ENCODE results near the gene CHM. TPM values are rescaled to one million over a fixed set of nuclear protein-coding genes. Genes with fewer than 3 reads are reported as not detected.

The CHM gene
- total and polyA plus RNA-seq, 2 of the 8 experiments (the other 6 are each of a cell fraction or from before 2014, with no cell fraction given), result 8.6 to 15.5 TPM

DNA sequence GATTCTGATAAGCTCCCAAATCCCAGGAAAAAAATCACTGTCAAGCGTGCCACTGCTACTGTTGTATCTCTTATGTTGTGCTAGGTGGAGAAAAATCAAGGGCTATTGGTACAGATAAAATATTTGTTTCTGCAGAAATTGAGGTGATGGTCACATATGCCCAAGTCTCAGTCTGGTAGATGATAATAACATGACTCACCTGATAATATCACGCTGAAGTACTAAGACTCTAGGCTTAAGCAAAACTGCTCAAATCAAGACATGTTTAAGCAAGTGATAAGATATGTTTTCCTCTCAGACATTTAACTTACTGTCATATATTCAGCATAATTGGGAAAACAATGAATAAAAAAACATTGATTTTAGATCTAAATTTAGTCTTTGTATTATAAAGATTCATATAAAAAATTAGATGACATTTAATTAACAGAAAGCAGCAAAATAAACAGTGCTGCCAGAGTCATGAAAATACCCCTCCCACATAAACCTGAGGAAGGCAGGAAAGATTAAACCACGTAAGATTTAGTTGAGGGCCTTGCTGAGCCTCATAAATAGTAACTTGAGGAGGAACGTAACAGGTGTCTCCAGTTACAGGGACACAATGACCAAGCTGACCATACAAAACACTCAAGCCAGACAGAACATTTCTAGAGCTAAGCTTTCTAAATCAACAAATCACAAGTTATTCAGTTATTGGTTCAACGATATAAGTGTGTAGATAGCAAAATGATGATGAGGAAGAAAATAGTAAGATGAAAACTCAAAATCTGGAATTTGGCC, 143.5 kb downstream of the CHM start:
- H3K18ac ChIP-seq (ENCODE audit: extremely low read depth, low read length), result no peak overlapping the region
- POLR2A ChIA-PET (ENCODE audit: partially characterized antibody), result no interaction called here
- H3K9ac ChIP-seq (replicated peaks in 1 of 4; ENCODE audit: extremely low read depth in 1 of 4, low read depth in 3 of 4, low read length in 3 of 4), result no peak overlapping the region
- H3K4me3 ChIP-seq (ENCODE audit: extremely low read depth in 1 of 4, insufficient read depth in 2 of 4, low read depth in 3 of 4, low read length in 4 of 4), result no peak overlapping the region
- DNase-seq (ENCODE audit: low read depth in 1 of 2, low spot score in 2 of 2), result no peak
- no peaks in the 10 kb centered on the region for H3K9me3 ChIP-seq (ENCODE audit: insufficient read depth in 2 of 2, low read depth in 1 of 2, low read length in 1 of 2)
- H3K23me2 ChIP-seq (ENCODE audit: low read depth, low read length), result no peaks in the 10 kb centered on the region
- H3K36me3 ChIP-seq (ENCODE audit: control insufficient read depth in 2 of 4, insufficient read depth in 4 of 4, low read length in 3 of 4), result no peaks in the 10 kb centered on the region
- H4K91ac ChIP-seq (replicated peaks; ENCODE audit: insufficient read length, low read length), result no peak overlapping the region
- H4K8ac ChIP-seq (ENCODE audit: extremely low read depth, insufficient read depth, low read length), result no peak overlapping the region
- WGBS, 2 experiments (ENCODE audit: extremely low coverage in 1 of 2, insufficient coverage in 1 of 2, insufficient read length in 1 of 2, insufficient replicate concordance in 2 of 2, low coverage in 1 of 2, low lambda C conversion rate in 2 of 2, missing lambda C conversion rate in 1 of 2), result 86% methylated on average over 5 of the region's 5 CpGs; no CpG with 5 or more reads in 1 of the 2 experiments
- H3K4me2 ChIP-seq (ENCODE audit: insufficient read depth in 1 of 2, low read depth in 2 of 2, low read length in 2 of 2), result no peak overlapping the region
- no peaks in the 10 kb centered on the region for H3K27me3 ChIP-seq (replicated peaks in 1 of 4; ENCODE audit: control insufficient read depth in 3 of 4, extremely low read depth in 1 of 4, insufficient read depth in 3 of 4, low read length in 3 of 4)
- no peak overlapping the region for H3K27ac ChIP-seq (ENCODE audit: low read depth, low read length)
- H3K4me1 ChIP-seq (replicated peaks in 1 of 4; ENCODE audit: control insufficient read depth in 3 of 4, insufficient read depth in 4 of 4, low read length in 3 of 4), result no peaks in the 10 kb centered on the region
- no peak overlapping the region for H2BK5ac ChIP-seq (ENCODE audit: low read depth, low read length)
- H3K79me1 ChIP-seq (ENCODE audit: low read depth, low read length), result no peaks in the 10 kb centered on the region
- H2BK15ac ChIP-seq (ENCODE audit: low read length), result no peak overlapping the region
- no peak overlapping the region for H2AK5ac ChIP-seq (ENCODE audit: low read depth, low read length)
- no peak overlapping the region for H2BK20ac ChIP-seq (ENCODE audit: low read length)
- H4K20me1 ChIP-seq (replicated peaks in 1 of 2; ENCODE audit: control insufficient read depth in 1 of 2, insufficient read depth in 2 of 2, low read length in 2 of 2), result no peaks in the 10 kb centered on the region
- H3K14ac ChIP-seq (ENCODE audit: insufficient read length), result no peak overlapping the region
- H3K23ac ChIP-seq (ENCODE audit: insufficient read length), result no peak overlapping the region
- H3K79me2 ChIP-seq (ENCODE audit: control insufficient read depth in 1 of 2, insufficient read depth in 2 of 2, low read length in 2 of 2), result no peaks in the 10 kb centered on the region
- H3K4ac ChIP-seq (replicated peaks; ENCODE audit: insufficient read length, low read depth, low read length), result no peak overlapping the region
- no peak overlapping the region for H4K5ac ChIP-seq (ENCODE audit: insufficient read length, low read depth, low read length)
- H3K56ac ChIP-seq (replicated peaks; ENCODE audit: insufficient read length, low read depth, low read length), result no peak overlapping the region
- CTCF ChIA-PET (ENCODE audit: partially characterized antibody), result no interaction called here
- no peak overlapping the region for H2AFZ ChIP-seq (ENCODE audit: low read length)
- no peak for FAIRE-seq
- H2BK12ac ChIP-seq (ENCODE audit: low read depth, low read length), result no peak overlapping the region
- H2BK120ac ChIP-seq (replicated peaks; ENCODE audit: low read depth, low read length), result no peak overlapping the region
- TF ChIP-seq CBX5 (IDR thresholded peaks at IDR 0.05; ENCODE audit: low read depth, low read length), result no peak
